GM12878 (cell line): ENCODE measurements around the gene ADARB1.

Source experiments
- CTCF ChIP-seq, 3 experiments: IDR thresholded peaks in 2 of 3; conservative IDR thresholded peaks in 1 of 3; 2 replicates each; pipeline ENCODE4 v1.5.1; 2011; ENCODE audit warnings: low read depth in 3 of 3, low read length in 3 of 3, mild to moderate bottlenecking in 3 of 3, control low read depth in 2 of 3, moderate library complexity in 2 of 3, inconsistent platforms in 1 of 3, mixed read lengths in 1 of 3; ENCODE audit not compliant: control insufficient read depth in 2 of 3, insufficient read depth in 1 of 3; ENCODE audit errors: extremely low read depth in 1 of 3
- NFYA ChIP-seq: IDR thresholded peaks from 2 replicates; pipeline ENCODE4 v1.6.1; 2011; ENCODE audit warnings: low read depth, mild to moderate bottlenecking, low read length, improper control_type of control experiment, borderline replicate concordance
- POLR2A ChIP-seq: IDR thresholded peaks from 2 replicates; pipeline ENCODE4 v1.6.1; 2011; ENCODE audit warnings: low read depth, mild to moderate bottlenecking, low read length
- TBL1XR1 ChIP-seq: IDR thresholded peaks from 2 replicates; pipeline ENCODE4 v1.6.1; 2012; ENCODE audit warnings: low read depth, low read length, improper control_type of control experiment
- TCF7 ChIP-seq: IDR thresholded peaks from 2 replicates; pipeline ENCODE4 v1.6.1; 2014; ENCODE audit warnings: antibody characterized with exemption, borderline replicate concordance

GRCh38 chr21:45164838-45165237 lies 90.5 kb downstream of the ADARB1 start:
- TF ChIP-seq CTCF (IDR thresholded peaks at IDR 0.05 in 2 of 3, conservative IDR thresholded peaks at IDR 0.05 in 1 of 3; ENCODE audit: control insufficient read depth in 2 of 3, extremely low read depth in 1 of 3, insufficient read depth in 1 of 3, low read depth in 3 of 3, low read length in 3 of 3) (no peak), POLR2A (no peak), TCF7 (no peak), TBL1XR1 (no peak), NFYA (no peak)
